Activated CD4-positive, alpha-beta memory T cell treated with anti-CD3 and anti-CD28 coated beads, Interleukin-2, amount 10 ng/mL, durations not matched to agents 7 days and 5 days (primary cell): Measurements from ENCODE around the gene MFSD12. TPM values are rescaled to one million over a fixed set of nuclear protein-coding genes. Genes with fewer than 3 reads are reported as not detected.
A peak's percentile ranks its signal among the peaks of the same experiment; 100 is the strongest.

Source experiments
- CTCF ChIA-PET: fragments of 350-600 bp; sonication (Branson Sonifier 250); formaldehyde crosslinking; loops from one replicate; lab custom pipeline; 2021; ENCODE audit warnings: antibody characterized with exemption, inconsistent platforms; lab: Charles Lee
- POLR2A ChIA-PET: fragments of 350-600 bp; sonication (Branson Sonifier 250); formaldehyde crosslinking; loops from one replicate; lab custom pipeline; 2021; ENCODE audit warnings: antibody characterized with exemption; lab: Charles Lee
- DNase-seq: peaks from one replicate; pipeline ENCODE4 v3.0.0-alpha.2; 2020
- H3K27ac Mint-ChIP-seq: one replicate; pipeline ENCODE4 v1.8.0; 2021; ENCODE audit warnings: mild to moderate bottlenecking, mixed read lengths
- H3K27me3 Mint-ChIP-seq: one replicate; pipeline ENCODE4 v1.8.0; 2021; ENCODE audit warnings: mixed read lengths
- H3K36me3 Mint-ChIP-seq: one replicate; pipeline ENCODE4 v1.8.0; 2021; ENCODE audit warnings: low read depth, mixed read lengths
- H3K4me1 Mint-ChIP-seq: one replicate; pipeline ENCODE4 v1.8.0; 2021; ENCODE audit warnings: mixed read lengths
- H3K4me3 Mint-ChIP-seq: one replicate; pipeline ENCODE4 v1.8.0; 2021; ENCODE audit warnings: mild to moderate bottlenecking, mixed read lengths
- H3K9me3 Mint-ChIP-seq: one replicate; pipeline ENCODE4 v1.8.0; 2021; ENCODE audit warnings: mixed read lengths
- total RNA-seq, 2 experiments: library from RNA; stranded (reverse); gene quantifications; one replicate each; pipeline ENCODE4 v1.2.3, GENCODE V29; 2021

The MFSD12 gene
- total RNA-seq, 2 experiments from 2014 or later: 51.4 to 55.1 TPM

DNA sequence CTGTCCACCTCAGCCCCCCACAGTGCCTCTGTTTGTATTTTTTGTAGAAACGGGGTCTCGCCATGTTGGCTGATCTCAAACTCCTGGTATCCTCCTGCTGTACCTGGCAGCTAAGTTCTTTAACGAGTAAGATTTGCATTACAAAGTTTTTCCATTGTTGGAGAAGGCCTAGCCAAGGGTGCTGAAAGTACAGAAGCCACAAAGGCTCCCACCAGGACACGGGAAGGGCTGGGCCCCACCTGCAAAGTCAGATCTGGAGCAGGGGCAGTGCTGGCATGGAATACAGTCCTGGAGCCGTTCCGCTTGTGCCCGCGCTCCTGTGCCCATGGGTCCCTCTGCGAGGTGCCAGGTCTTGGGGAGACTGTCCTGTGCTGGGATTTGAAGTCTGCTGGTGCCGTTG lies 39.1 kb downstream of the MFSD12 start:
- Mint-ChIP-seq H3K4me1 (peaks cover 21% of the 10 kb centered on the region), H3K27me3 (no peaks in the 10 kb centered on the region), H3K27ac (no peak overlapping the region), H3K9me3 (no peaks in the 10 kb centered on the region), H3K4me3 (no peak overlapping the region), H3K36me3 (peaks cover 13% of the 10 kb centered on the region)
- POLR2A ChIA-PET: no interaction called here
- CTCF ChIA-PET: interaction anchor here (1.4 kb wide), 1 partner anchor 46 kb away, joined by 4 read pairs; no protein-coding TSS in a partner anchor
- no peak for DNase-seq

DNA sequence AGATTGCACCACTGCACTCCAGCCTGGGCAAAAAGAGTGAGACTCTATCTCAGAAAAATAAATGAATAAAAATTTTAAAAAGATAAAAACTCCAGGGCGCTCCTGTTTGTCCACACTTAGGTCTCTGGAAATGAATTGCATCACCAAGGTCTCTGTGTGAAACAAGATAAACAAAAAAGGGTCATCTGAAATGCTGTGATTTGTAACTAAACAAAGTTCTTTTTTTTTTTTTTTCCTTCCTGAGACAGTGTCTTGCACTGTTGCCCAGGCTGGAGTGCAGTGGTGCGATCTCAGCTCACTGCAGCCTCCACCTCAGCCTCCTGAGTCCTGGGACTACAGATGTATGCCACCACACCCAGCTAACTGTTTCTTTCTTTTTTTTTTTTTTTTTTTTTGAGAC lies 39.7 kb downstream of the MFSD12 start:
- no peaks in the 10 kb centered on the region for H3K9me3 Mint-ChIP-seq
- peaks cover 13% of the 10 kb centered on the region for H3K36me3 Mint-ChIP-seq
- no peak overlapping the region for H3K27ac Mint-ChIP-seq
- H3K27me3 Mint-ChIP-seq: no peaks in the 10 kb centered on the region
- CTCF ChIA-PET: interaction anchor here (1.2 to 2.0 kb wide), 2 partner anchors 27 to 29 kb away, joined by 4 to 5 read pairs; no protein-coding TSS in a partner anchor
- H3K4me1 Mint-ChIP-seq: peaks cover 21% of the 10 kb centered on the region
- POLR2A ChIA-PET: interaction anchor here (1.0 to 1.2 kb wide), 2 partner anchors 11 to 13 kb away, joined by 3 to 4 read pairs; no protein-coding TSS in a partner anchor
- no peak overlapping the region for H3K4me3 Mint-ChIP-seq
- DNase-seq: no peak

DNA sequence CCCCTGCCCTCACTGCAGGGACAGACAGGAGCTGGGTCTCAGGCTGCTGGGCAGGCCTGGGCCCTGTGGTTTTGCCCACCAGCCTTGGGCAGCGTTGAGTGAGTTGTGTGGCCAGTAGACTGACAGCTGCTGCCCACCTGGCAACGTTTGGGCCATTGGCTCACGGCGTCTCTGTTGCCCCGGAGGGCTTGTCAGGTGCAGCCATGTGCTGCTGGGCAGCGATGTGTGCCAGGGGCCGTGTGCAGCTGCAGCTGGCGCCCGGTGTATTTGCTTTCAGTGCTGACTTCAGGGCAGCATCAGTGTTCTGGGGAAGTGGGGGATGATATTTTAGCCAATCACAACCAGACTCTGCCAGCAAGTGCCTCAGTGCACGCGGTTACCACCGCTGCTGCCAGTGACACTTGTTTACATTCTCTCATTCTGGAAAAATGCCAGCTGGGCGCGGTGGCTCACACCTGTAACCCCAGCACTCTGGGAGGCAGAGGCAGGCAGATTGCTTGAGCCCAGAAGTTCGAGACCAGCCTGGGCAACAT lies 40.6 kb downstream of the MFSD12 start:
- ChIA-PET CTCF (interaction anchor here (1.2 to 2.0 kb wide), 2 partner anchors 28 to 30 kb away, joined by 4 to 5 read pairs; no protein-coding TSS in a partner anchor), POLR2A (interaction anchor here (1.0 to 1.2 kb wide), 3 partner anchors 10 to 19 kb away, joined by 3 to 4 read pairs (median 3); no protein-coding TSS in a partner anchor)
- Mint-ChIP-seq H3K4me1 (peaks cover 21% of the 10 kb centered on the region), H3K36me3 (peaks cover 8% of the 10 kb centered on the region), H3K4me3 (no peak overlapping the region), H3K27ac (peak overlapping the region; percentile 47), H3K27me3 (no peaks in the 10 kb centered on the region), H3K9me3 (no peaks in the 10 kb centered on the region)
- peak; percentile 43 for DNase-seq

DNA sequence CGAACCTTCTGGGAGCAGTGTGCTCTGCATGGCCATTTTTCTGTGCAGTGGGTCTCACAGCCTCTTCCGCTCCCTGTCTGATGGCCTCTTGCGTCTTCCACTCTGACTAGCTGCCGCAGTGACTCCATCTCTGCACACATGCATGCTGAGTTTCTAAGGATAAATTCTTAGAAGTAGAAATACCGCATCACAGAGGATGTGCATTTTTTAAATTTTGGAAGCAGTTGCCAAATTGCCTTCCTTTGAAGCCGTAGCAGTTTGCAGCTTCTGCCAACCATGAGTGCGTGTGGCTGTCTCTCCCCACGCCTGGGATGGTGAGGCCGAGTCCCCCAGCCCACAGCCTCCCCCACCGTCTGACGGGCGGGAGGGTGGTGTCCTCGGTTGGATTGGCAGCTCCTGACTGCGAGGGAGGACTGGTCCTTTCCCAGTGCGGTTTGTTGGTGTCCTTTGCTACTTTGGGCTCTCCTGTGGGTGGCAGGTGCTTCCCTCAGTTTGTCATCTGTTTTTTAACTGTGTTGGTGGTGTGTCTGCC lies 41.4 kb downstream of the MFSD12 start:
- ChIA-PET POLR2A (no interaction called here), CTCF (interaction anchor here (2.0 kb wide), 1 partner anchor 29 kb away, joined by 5 read pairs; no protein-coding TSS in a partner anchor)
- H3K27ac Mint-ChIP-seq: no peak overlapping the region

DNA sequence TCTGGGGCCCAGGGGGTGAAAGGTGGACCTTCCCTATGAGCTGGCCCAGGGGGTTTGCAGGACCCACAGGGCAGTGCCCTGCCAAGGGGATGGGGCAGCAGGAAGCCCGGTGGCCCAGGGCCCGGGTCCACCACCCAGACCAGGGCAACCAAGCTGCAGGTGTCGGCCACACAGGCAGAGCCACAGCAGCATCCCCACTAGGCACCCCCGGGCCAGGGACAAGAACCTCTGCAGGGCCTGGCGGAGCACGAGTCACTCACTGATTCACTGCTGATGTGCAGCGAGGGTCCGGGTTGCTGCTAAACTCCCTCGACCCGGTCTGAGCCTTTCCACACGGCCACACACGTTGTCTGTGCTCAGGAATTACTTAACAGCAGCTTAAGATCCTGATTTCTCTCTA lies 42.5 kb downstream of the MFSD12 start:
- no peaks in the 10 kb centered on the region for H3K9me3 Mint-ChIP-seq
- POLR2A ChIA-PET: no interaction called here
- H3K4me3 Mint-ChIP-seq: no peak overlapping the region

More for the DNA sequence above, 41.4 kb downstream of the MFSD12 start:
- Mint-ChIP-seq H3K9me3 (no peaks in the 10 kb centered on the region), H3K4me3 (no peak overlapping the region), H3K27me3 (no peaks in the 10 kb centered on the region), H3K36me3 (peaks cover 6% of the 10 kb centered on the region), H3K4me1 (peaks cover 19% of the 10 kb centered on the region)
- no peak for DNase-seq

DNA sequence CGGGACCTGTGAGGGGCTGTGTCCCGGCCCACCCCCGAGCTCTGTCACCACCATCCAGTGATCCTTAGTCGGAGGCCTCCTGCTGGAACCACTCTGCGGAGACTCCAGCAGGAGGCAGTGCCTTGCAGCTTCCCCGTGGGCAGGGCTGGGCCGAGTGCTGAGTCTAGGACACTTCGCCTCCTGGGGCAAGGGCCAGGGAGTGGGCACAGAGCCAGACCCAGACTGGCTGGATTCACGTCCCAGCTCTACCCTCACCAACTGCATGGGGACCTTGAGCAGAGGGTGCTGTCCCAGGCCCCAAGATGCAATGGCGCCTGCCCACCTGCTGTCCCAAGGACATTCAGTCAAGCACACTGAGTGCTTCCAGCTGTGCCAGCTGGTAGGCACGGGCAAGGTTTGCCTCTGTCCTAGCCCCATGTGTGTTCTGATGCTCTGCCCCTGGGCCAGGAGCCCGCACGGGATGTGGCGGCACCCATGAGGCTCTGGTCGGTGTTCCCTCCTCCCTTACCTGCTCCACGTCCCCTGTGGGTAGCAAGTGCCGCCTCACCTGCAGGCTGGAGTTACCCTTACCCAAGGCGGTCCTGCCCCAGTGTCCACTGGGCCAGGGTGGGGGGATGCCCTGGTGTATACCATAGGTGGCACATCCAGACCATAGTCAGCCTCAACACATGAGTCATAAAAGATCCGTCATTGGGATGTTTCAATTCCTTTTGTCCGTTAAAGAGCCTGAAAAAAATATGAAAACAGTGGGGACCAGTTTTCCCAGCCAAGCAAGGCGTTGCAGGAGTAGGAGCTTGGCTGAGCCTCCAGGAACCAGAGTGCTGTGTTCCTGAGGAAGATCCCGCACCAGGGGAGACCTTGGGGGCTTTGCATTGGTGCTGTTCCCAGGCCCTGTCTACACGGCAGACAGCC lies 43.9 kb downstream of the MFSD12 start:
- H3K9me3 Mint-ChIP-seq: no peaks in the 10 kb centered on the region
- DNase-seq: no peak
- H3K4me3 Mint-ChIP-seq: no peak overlapping the region
- H3K27me3 Mint-ChIP-seq: no peaks in the 10 kb centered on the region
- CTCF ChIA-PET: no interaction called here
- POLR2A ChIA-PET: no interaction called here
- peaks cover 31% of the 10 kb centered on the region for H3K4me1 Mint-ChIP-seq
- H3K36me3 Mint-ChIP-seq: peaks cover 22% of the 10 kb centered on the region
- no peak overlapping the region for H3K27ac Mint-ChIP-seq

More for the DNA sequence above, 42.5 kb downstream of the MFSD12 start:
- Mint-ChIP-seq H3K36me3 (peaks cover 9% of the 10 kb centered on the region), H3K4me1 (peaks cover 19% of the 10 kb centered on the region), H3K27ac (no peak overlapping the region), H3K27me3 (no peaks in the 10 kb centered on the region)
- no peak for DNase-seq
- CTCF ChIA-PET: no interaction called here

DNA sequence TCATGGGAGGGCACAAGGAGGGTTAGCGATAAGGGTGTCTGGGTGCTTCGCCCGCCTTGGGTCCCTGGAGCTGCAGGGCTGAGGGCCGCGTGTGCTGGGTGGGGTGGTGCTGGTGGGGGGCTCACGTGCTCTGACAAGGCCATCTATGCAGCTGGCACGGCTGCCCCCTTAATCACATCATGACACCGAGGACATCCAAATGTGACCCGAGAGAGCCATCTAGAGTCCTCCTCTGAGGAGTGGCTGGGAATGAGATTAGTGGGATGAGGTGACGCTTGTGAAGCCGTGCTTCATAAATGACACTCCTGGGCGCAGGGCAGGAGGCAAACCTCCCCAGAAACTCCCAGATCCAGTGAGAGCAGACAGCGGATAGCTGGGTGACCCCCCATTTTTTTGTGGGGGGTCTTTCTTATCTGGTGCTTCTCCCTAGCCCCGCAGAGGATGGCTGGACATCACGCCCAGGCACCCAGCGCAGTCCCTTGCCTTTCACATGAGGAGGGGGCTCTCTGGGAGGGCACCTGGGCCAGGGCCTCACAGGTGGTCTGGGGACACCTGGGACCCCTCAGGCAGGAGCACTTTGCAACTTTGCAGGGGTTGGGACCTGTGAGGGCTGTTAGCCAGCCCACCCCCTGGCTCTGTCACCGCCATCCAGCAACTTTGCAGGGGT lies 44.7 kb downstream of the MFSD12 start:
- ChIA-PET POLR2A (no interaction called here), CTCF (no interaction called here)
- peaks cover 35% of the 10 kb centered on the region for H3K4me1 Mint-ChIP-seq
- no peak overlapping the region for H3K4me3 Mint-ChIP-seq
- H3K27ac Mint-ChIP-seq: no peak overlapping the region
- peaks cover 25% of the 10 kb centered on the region for H3K36me3 Mint-ChIP-seq
- H3K27me3 Mint-ChIP-seq: no peaks in the 10 kb centered on the region
- DNase-seq: no peak
- no peaks in the 10 kb centered on the region for H3K9me3 Mint-ChIP-seq

DNA sequence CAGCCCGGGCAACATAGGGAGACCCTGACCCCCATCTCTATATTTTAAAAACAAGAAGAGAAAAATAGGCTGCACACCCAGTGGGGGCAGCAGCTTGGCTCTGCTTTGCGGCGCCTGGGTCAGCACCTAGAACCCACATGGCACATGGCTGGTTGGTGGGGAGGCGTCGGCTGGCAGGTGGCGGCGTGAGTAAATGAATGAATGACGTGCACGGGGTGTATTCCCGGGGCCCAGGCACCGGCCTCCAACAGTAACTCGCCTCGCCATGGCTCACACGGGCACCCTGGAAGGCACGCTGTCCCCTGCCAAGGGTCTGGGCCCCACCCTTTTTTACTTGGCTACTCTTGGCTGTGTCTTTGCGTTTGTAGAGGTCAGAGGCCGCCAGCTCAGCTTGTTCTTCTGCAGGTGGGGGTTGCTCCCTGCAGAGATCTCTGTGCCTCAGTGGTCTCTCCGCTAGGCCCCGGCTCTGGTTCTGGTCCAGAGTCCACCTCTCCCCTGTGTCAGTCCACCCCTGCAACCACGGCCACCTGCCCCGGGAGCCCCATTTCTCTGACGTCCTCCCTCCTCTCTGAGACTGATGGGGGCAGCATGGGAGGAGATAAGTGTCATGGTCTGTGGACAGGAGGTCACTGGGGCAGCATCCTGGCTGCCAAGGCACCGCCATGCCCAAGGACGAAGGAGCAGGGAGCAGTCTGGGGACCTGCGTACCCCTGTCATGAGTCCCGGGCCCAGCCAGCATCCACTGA lies 45.7 kb downstream of the MFSD12 start:
- peaks cover 41% of the 10 kb centered on the region for H3K4me1 Mint-ChIP-seq
- POLR2A ChIA-PET: no interaction called here
- H3K9me3 Mint-ChIP-seq: no peaks in the 10 kb centered on the region
- CTCF ChIA-PET: no interaction called here
- H3K27ac Mint-ChIP-seq: no peak overlapping the region
- H3K4me3 Mint-ChIP-seq: no peak overlapping the region
- H3K36me3 Mint-ChIP-seq: peaks cover 32% of the 10 kb centered on the region
- H3K27me3 Mint-ChIP-seq: no peaks in the 10 kb centered on the region
- no peak for DNase-seq

DNA sequence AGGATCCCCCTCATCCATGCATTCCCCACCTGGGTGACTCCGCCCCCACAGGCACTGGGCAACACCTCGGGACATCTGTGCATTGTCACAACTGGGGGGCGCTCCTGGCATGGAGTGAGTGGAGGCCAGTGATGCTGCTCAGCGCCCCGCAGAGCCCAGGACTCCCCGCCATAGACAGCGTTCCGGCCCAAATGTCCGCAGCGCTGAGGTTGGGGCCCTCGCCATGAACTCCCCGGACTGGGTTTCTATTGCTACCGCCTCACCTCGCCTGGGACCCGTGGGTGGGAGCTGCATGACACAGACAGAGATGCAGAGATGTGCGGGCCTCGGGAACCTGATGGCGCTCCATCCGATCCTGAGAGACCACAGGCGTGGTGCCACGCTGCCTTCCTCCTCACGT lies 46.7 kb downstream of the MFSD12 start:
- DNase-seq: no peak
- Mint-ChIP-seq H3K4me1 (peaks cover 35% of the 10 kb centered on the region), H3K27ac (no peak overlapping the region), H3K36me3 (peaks cover 33% of the 10 kb centered on the region), H3K4me3 (no peak overlapping the region), H3K9me3 (no peaks in the 10 kb centered on the region), H3K27me3 (no peaks in the 10 kb centered on the region)
- ChIA-PET CTCF (no interaction called here), POLR2A (interaction anchor here (1.0 kb wide), 1 partner anchor 10 kb away, joined by 4 read pairs; the partner anchor contains the start of gene DOHH)

DNA sequence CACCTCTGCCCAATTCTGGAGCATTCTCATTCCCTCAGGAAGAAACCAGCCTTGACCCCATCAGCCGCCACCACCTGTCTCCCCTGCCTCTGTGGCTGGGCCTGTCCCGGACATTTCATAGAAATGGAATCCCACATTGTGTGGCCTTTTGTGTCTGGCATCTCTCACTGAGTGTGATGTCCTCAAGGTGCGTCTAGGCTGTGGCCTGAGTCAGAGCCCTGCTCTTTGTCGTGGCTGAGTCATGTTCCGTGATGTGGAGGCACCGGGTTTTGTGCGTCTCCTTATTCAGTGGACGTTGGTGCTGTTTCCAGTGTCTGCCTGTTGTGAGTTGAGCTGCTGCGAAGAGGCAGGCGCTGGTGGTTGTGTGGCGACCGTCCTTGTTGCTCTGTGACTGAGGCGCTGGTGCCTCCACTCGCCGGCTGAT lies 47.8 kb downstream of the MFSD12 start:
- no peak for DNase-seq
- H3K27me3 Mint-ChIP-seq: no peaks in the 10 kb centered on the region
- H3K36me3 Mint-ChIP-seq: peaks cover 33% of the 10 kb centered on the region
- peak overlapping the region; percentile 25 for H3K4me3 Mint-ChIP-seq
- H3K27ac Mint-ChIP-seq: peak overlapping the region; percentile 27
- CTCF ChIA-PET: interaction anchor here (0.7 kb wide), 1 partner anchor 15 kb away, joined by 3 read pairs; no protein-coding TSS in a partner anchor
- no peaks in the 10 kb centered on the region for H3K9me3 Mint-ChIP-seq
- POLR2A ChIA-PET: interaction anchor here (1.0 kb wide), 1 partner anchor 9 kb away, joined by 4 read pairs; the partner anchor contains the start of gene DOHH
- H3K4me1 Mint-ChIP-seq: peaks cover 40% of the 10 kb centered on the region

DNA sequence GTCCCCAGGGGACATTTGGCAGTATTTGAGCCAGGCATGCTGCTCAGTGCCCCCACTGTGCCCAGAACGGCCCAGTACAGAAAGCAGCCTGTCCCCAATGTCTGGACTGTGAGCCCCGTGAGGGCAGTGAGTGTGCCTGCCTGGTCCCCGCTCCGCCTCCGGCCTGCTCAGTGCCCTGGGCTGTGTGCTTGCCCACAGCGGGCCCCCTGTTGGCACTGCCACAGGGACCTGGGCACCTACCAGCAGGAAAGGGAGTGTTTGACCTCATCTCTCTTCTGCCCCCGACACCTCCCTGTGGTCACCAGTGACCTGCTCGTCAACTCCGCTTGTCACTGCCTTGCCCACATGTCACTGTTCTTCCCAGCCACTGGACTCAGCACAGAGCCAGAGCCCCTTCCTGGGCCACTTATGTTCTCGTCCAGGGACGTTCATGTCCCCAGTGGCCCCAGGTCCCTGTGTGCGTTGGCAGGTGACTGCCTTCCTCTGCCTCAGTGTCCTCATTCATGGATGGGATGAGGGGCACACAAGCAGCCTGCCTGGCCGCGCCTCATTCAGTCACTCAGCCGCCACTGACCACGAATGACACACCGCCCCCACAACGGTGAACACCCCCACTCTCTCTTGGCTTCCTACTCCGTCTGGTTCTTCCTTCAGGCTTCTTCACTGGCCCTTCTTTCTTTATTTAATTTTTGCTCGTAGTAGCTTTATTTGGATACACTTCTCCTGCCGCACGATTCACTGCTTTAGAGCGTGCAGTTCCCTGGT lies 48.4 kb downstream of the MFSD12 start:
- ChIA-PET CTCF (interaction anchor here (0.7 kb wide), 2 partner anchors 14 to 77 kb away, joined by 3 to 5 read pairs; partner anchors contain the start of gene GIPC3), POLR2A (interaction anchor here (0.6 kb wide), 1 partner anchor 30 kb away, joined by 3 read pairs; no protein-coding TSS in a partner anchor)
- DNase-seq: no peak

More for the DNA sequence above, 48.4 kb downstream of the MFSD12 start:
- peaks cover 33% of the 10 kb centered on the region for H3K36me3 Mint-ChIP-seq
- H3K4me3 Mint-ChIP-seq: peak overlapping the region; percentile 88
- peaks cover 44% of the 10 kb centered on the region for H3K4me1 Mint-ChIP-seq
- no peaks in the 10 kb centered on the region for H3K9me3 Mint-ChIP-seq
- H3K27me3 Mint-ChIP-seq: no peaks in the 10 kb centered on the region
- no peak overlapping the region for H3K27ac Mint-ChIP-seq
